ENCODE data around the gene CHAF1B. TPM values are rescaled to one million over a fixed set of nuclear protein-coding genes. Genes with fewer than 3 reads are reported as not detected.

CHAF1B gene
- total RNA-seq, 1 donor from 2014 or later: 6.2 TPM

- Mint-ChIP-seq H3K4me3 (no peak overlapping the region), H3K4me1 (no peaks in the 10 kb centered on the region), H3K36me3 (ENCODE audit: low read depth) (no peaks in the 10 kb centered on the region), H3K27me3 (no peaks in the 10 kb centered on the region), H3K27ac (no peak overlapping the region), H3K9me3 (no peaks in the 10 kb centered on the region)
- TF ChIP-seq, protein P1, sequence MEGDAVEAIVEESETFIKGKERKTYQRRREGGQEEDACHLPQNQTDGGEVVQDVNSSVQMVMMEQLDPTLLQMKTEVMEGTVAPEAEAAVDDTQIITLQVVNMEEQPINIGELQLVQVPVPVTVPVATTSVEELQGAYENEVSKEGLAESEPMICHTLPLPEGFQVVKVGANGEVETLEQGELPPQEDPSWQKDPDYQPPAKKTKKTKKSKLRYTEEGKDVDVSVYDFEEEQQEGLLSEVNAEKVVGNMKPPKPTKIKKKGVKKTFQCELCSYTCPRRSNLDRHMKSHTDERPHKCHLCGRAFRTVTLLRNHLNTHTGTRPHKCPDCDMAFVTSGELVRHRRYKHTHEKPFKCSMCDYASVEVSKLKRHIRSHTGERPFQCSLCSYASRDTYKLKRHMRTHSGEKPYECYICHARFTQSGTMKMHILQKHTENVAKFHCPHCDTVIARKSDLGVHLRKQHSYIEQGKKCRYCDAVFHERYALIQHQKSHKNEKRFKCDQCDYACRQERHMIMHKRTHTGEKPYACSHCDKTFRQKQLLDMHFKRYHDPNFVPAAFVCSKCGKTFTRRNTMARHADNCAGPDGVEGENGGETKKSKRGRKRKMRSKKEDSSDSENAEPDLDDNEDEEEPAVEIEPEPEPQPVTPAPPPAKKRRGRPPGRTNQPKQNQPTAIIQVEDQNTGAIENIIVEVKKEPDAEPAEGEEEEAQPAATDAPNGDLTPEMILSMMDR (IDR thresholded peaks at IDR 0.05): no peak
- intact Hi-C loops (cut with micrococcal nuclease): no loop called here
- POLR2A ChIA-PET: no interaction called here
- DNase-seq (no peak), ATAC-seq (ENCODE audit: low read depth) (no peak)
- CTCF ChIA-PET: no interaction called here
These were observed 79.4 kb downstream of the CHAF1B start for GRCh38 chr21:36464590-36464989.

DNA sequence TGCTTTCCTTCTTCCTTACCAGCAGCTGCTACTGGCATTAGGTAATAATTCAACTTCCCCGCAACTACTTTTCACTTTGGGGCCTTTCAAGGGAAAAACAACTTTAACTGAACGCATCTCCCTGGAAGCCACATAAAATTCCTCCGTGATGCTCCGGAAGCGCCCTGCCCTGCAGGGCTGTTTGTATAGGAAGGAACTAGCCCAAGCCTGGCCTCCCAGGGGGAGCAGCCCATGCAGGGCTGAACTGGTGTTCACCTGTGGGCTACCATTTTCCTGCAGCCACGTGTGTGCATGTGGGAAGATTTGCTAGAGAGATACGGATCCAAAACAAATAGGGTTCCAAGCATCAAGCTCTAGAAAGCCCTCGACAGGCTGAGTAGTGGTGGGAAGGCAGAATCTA lies 80.3 kb downstream of the CHAF1B start:
- Mint-ChIP-seq H3K4me1 (no peaks in the 10 kb centered on the region), H3K9me3 (no peaks in the 10 kb centered on the region), H3K36me3 (ENCODE audit: low read depth) (no peaks in the 10 kb centered on the region), H3K27me3 (no peaks in the 10 kb centered on the region), H3K4me3 (no peak overlapping the region), H3K27ac (no peak overlapping the region)
- TF ChIP-seq, protein P1 (IDR thresholded peaks at IDR 0.05): no peak
- CTCF ChIA-PET: no interaction called here
- POLR2A ChIA-PET: no interaction called here
- ATAC-seq (ENCODE audit: low read depth) (no peak), DNase-seq (no peak)
- intact Hi-C loops (cut with micrococcal nuclease): no loop called here

DNA sequence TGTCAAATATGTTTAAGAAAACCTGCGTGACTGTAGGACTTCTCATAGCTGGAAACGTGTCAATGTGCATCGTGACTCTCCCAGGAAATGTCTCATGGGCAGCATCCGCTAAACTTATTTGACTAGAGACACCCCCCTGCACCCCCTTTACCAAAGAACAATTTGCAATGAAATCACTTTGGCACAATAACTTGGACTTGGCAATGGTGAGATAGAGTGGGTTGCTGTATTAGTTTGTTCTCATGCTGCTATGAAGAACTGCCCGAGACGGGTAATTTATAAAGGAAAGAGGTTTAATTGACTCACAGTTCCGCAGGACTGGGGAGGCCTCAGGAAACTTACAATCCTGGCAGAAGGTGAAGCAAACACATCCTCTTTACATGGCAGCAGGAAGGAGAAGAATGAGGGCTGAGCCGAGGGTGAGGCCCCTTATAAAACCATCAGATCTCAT lies 80.9 kb downstream of the CHAF1B start:
- no peak for ATAC-seq (ENCODE audit: low read depth)

More for the DNA sequence above, 80.9 kb downstream of the CHAF1B start:
- Mint-ChIP-seq H3K4me3 (no peak overlapping the region), H3K27me3 (no peaks in the 10 kb centered on the region), H3K27ac (no peak overlapping the region), H3K9me3 (no peaks in the 10 kb centered on the region), H3K4me1 (peaks cover 2% of the 10 kb centered on the region), H3K36me3 (ENCODE audit: low read depth) (no peaks in the 10 kb centered on the region)
- ChIA-PET POLR2A (no interaction called here), CTCF (no interaction called here)
- TF ChIP-seq, protein P1 (IDR thresholded peaks at IDR 0.05): no peak
- intact Hi-C loops (cut with micrococcal nuclease): no loop called here
- no peak for DNase-seq

Other genes with a start within 250 kb of the CHAF1B start
- 31.2 and 33.9 TPM in 2 replicates for gene DOP1B, start 228.6 kb upstream of the CHAF1B start, total RNA-seq
- 55.4 and 65.6 TPM in 2 replicates for gene MORC3, start 65.2 kb upstream of the CHAF1B start, total RNA-seq
- 0.58 and 0.64 TPM in 2 replicates for gene CLDN14, start 94.7 kb downstream of the CHAF1B start, total RNA-seq

Measured in activated B cell treated with CpG ODN at 0.5 μM for 24 hours (primary cell).